Measurements from ENCODE around the gene FZR1.

Gene FZR1

DNA sequence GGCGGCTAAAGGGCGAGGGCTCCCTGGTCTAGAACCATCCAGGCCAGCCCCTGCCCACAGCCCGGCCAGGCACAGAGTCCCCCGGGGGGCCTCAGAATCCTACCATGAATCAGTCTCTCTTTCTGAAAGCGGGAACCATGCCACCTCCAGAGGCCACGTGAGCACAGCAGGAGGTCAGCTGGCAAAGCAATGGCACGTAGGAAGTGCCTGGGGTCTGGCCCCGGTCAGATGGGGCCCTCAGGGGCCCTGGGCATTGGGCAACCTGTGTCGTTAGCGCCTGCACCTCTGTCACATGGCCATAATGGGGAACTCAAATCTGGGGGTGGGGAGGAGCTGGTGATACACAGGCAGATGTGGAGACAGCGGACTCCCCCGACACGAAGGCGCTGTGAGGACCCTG, 42.5 kb downstream of the FZR1 start:
- no peak overlapping the region for H3K4me3 ChIP-seq (ENCODE audit: low read length)
- no peaks in the 10 kb centered on the region for H3K9me3 ChIP-seq (ENCODE audit: control insufficient read depth, low read depth, low read length)
- no peaks in the 10 kb centered on the region for H3K4me1 ChIP-seq (ENCODE audit: control insufficient read depth, low read depth, low read length)
- H3K36me3 ChIP-seq (ENCODE audit: control insufficient read depth, low read depth, low read length) = no peaks in the 10 kb centered on the region
- H3K27me3 ChIP-seq (ENCODE audit: control insufficient read depth, insufficient read depth, low read length) = no peaks in the 10 kb centered on the region
- H3K27ac ChIP-seq (ENCODE audit: low read length) = no peak overlapping the region
- H3K9ac ChIP-seq (ENCODE audit: low read length) = no peak overlapping the region

DNA sequence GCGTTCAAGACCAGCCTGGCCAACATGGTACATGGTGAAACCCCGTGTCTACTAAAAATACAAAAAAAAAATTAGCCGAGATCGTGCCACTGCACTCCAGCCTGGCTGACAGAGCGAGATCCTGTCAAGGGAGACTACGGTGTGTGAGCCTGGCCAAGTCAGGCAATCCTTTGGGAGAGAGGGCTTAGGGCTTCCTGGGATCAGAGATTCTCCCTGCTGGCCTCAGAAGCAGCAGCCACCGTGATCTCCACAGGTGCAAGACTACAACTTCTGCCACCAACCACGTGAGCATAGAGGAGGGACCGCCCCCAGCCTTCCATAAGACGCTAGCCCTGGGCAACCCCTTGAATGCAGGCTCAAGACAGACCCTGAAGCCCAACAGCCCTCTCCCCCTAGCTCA, 43.7 kb downstream of the FZR1 start:
- Histone ChIP-seq H3K27ac (ENCODE audit: low read length) (no peak overlapping the region), H3K9me3 (ENCODE audit: control insufficient read depth, low read depth, low read length) (no peaks in the 10 kb centered on the region), H3K4me1 (ENCODE audit: control insufficient read depth, low read depth, low read length) (no peaks in the 10 kb centered on the region), H3K27me3 (ENCODE audit: control insufficient read depth, insufficient read depth, low read length) (no peaks in the 10 kb centered on the region), H3K9ac (ENCODE audit: low read length) (no peak overlapping the region), H3K36me3 (ENCODE audit: control insufficient read depth, low read depth, low read length) (no peaks in the 10 kb centered on the region), H3K4me3 (ENCODE audit: low read length) (no peak overlapping the region)

DNA sequence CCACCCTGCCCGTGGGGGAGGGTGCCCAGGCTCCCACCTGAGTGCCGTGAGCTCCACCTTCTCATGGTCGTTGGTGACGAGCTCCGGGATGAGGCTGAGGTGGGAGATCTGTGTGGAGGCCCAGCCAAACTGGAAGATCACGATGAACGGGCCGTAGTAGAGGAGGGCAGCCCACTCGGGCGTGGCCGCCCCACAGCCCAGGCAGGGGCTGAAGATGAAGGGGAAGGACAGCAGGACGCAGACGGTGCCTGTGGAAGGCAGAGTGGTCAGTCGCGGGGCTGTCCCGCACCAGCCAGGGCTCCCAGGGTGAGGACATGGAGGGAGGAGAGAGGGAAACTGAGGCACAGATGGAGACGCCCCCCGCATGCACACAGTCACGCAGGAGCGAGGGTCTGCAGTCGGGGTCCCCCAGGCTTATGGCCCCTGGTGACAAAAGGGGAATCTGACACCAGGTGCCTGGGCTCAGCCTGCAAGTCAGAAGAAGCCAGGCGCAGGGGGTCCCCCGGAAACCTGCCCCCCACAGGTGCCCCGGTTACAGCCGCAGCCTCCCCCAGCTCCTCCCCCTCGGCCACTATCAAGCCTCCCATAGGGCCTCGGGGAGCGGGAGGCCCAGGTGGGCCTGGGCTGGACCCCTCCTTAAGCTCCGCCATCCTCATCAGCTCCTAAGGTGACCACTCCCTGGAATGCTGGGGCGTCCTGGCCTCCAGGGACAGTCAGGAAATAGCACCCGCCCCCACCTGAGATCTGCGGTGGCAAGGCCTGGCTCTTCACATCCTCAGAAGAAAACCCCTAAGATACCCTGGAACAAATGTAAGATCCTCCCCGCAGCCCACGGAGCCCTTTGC, 45.1 kb downstream of the FZR1 start:
- no peak overlapping the region for H3K9ac ChIP-seq (ENCODE audit: low read length)
- H3K27me3 ChIP-seq (ENCODE audit: control insufficient read depth, insufficient read depth, low read length) = no peaks in the 10 kb centered on the region
- H3K4me1 ChIP-seq (ENCODE audit: control insufficient read depth, low read depth, low read length) = no peaks in the 10 kb centered on the region
- no peaks in the 10 kb centered on the region for H3K36me3 ChIP-seq (ENCODE audit: control insufficient read depth, low read depth, low read length)
- no peak overlapping the region for H3K27ac ChIP-seq (ENCODE audit: low read length)
- no peaks in the 10 kb centered on the region for H3K9me3 ChIP-seq (ENCODE audit: control insufficient read depth, low read depth, low read length)
- no peak overlapping the region for H3K4me3 ChIP-seq (ENCODE audit: low read length)

DNA sequence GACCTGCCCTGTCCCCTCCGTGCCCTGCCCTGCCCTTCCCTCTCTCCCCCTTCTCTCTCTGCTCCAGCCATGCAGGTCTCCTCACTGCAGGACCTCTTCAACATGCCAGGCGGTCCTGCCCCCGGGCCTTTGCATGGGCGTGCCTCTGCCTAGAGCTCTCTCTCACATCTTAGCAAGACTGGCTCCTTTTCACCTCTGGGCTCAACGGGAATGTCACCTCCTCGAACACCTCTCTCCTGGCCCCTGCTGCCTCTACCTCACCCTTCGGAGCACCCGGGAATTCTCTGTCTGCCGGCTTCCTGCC, 45.6 kb downstream of the FZR1 start:
- Histone ChIP-seq H3K9ac (ENCODE audit: low read length) (no peak overlapping the region), H3K27me3 (ENCODE audit: control insufficient read depth, insufficient read depth, low read length) (peaks cover 5% of the 10 kb centered on the region), H3K36me3 (ENCODE audit: control insufficient read depth, low read depth, low read length) (no peaks in the 10 kb centered on the region), H3K27ac (ENCODE audit: low read length) (no peak overlapping the region), H3K9me3 (ENCODE audit: control insufficient read depth, low read depth, low read length) (no peaks in the 10 kb centered on the region), H3K4me1 (ENCODE audit: control insufficient read depth, low read depth, low read length) (no peaks in the 10 kb centered on the region), H3K4me3 (ENCODE audit: low read length) (no peak overlapping the region)

DNA sequence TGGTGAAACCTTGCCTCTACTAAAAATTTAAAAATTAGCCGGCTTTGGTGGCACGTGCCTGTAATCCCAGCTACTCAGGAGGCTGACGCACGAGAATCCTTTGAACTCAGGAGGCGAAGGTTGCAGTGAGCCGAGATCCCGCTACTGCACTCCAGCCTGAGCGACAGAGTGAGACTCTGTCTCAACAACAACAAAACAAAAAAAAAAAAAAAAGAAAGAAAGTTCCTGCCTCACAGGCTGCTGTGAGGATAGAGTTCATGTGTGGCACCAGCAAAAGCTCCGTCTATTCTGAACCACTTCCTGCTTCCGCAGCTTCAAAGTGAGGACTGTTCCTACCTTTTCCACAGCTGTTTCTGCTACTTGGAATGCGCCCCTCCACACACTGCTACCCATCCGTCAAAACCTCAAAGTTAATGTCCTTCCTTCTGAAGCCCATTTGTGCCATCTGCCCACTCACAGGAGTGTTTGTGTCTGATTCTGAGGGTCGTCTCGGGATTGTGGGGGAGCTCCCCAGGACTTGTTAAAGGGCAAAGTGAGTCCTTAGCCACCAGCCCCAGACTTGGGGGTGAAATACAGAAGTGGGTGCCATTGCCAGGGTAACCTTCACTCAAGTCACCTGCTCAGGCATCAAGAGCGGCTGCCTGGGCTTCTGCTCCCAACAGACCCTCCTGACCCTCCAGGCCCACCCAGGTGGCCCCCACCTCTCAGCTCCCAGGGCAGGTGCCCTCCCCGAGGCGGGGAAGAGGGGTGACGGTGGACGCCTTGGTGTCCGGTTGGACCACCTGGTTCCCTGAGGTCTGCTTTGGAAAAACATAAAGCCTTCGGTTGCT, 48.4 kb downstream of the FZR1 start:
- Histone ChIP-seq H3K4me1 (ENCODE audit: control insufficient read depth, low read depth, low read length) (no peaks in the 10 kb centered on the region), H3K9ac (ENCODE audit: low read length) (no peak overlapping the region), H3K27me3 (ENCODE audit: control insufficient read depth, insufficient read depth, low read length) (peaks cover 5% of the 10 kb centered on the region), H3K9me3 (ENCODE audit: control insufficient read depth, low read depth, low read length) (no peaks in the 10 kb centered on the region), H3K36me3 (ENCODE audit: control insufficient read depth, low read depth, low read length) (no peaks in the 10 kb centered on the region), H3K27ac (ENCODE audit: low read length) (no peak overlapping the region), H3K4me3 (ENCODE audit: low read length) (no peak overlapping the region)

DNA sequence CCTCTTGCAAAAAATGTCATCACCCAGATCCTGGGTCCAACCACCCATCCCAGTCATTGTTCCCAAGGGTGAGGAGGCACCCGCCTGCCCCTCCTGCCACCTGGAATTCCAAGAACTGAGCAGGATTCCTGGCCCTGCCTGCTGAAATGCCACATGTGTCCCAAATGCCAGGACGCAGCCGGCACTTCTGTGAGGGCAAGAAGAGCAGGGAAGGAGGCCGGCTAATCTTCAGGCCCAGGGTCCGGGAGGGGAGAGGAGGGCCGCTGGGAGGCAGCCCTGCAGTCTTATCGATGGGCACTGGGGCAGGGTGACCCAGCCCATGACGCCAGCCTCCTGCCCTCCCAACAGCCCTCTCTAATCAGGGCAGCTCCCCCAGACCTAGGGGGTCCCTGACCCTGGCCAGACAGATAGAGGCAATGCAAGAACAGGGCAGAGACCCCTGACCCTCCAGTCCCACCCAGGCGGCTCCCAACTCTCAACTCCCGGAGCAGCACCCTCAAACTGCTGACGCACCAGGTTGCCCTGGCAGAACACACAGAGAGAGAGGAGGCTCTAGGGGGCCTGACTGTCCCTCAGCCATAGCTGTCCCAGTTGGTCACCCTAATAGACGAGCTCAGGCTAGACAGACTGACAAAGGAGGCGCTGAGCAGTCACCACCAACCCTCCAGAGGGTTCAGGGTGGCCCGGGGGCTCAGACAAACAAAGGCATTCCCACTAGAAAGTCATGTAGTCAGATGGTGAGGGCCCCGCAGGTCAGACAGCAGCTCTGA, 49.7 kb downstream of the FZR1 start:
- Histone ChIP-seq H3K27ac (ENCODE audit: low read length) (no peak overlapping the region), H3K9me3 (ENCODE audit: control insufficient read depth, low read depth, low read length) (no peaks in the 10 kb centered on the region), H3K4me3 (ENCODE audit: low read length) (no peak overlapping the region), H3K36me3 (ENCODE audit: control insufficient read depth, low read depth, low read length) (no peaks in the 10 kb centered on the region), H3K27me3 (ENCODE audit: control insufficient read depth, insufficient read depth, low read length) (peaks cover 5% of the 10 kb centered on the region), H3K4me1 (ENCODE audit: control insufficient read depth, low read depth, low read length) (no peaks in the 10 kb centered on the region), H3K9ac (ENCODE audit: low read length) (no peak overlapping the region)

DNA sequence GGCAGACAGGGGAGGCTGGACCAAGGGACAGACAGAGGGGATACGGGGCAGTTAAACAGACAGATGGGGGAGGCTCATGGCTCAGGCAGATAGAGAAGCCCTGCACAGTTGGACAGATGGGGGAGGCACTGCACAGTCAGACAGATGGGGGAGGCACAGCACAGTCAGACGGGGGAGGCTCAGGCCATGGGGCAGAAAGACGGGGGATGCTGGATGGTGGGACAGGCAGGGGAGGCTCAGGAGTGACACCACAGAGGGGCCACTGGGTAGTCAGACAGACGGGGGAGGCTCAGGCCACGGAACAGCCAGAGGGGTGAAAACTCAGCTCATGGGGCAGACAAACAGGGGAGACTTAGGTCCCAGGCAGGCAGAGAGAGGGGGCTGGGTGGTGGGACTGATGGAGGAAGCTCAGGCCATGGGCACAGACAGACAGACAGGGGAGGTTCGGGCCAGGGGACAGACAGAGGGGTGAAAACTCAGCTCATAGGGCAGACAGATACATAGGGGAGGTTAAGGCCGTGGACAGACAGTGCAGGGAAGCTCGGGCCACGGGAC, 50.4 kb downstream of the FZR1 start:
- Histone ChIP-seq H3K4me3 (ENCODE audit: low read length) (peak overlapping the region; percentile 69), H3K4me1 (ENCODE audit: control insufficient read depth, low read depth, low read length) (no peaks in the 10 kb centered on the region), H3K9ac (ENCODE audit: low read length) (no peak overlapping the region), H3K36me3 (ENCODE audit: control insufficient read depth, low read depth, low read length) (no peaks in the 10 kb centered on the region), H3K27ac (ENCODE audit: low read length) (no peak overlapping the region), H3K9me3 (ENCODE audit: control insufficient read depth, low read depth, low read length) (no peaks in the 10 kb centered on the region), H3K27me3 (ENCODE audit: control insufficient read depth, insufficient read depth, low read length) (peaks cover 5% of the 10 kb centered on the region)

DNA sequence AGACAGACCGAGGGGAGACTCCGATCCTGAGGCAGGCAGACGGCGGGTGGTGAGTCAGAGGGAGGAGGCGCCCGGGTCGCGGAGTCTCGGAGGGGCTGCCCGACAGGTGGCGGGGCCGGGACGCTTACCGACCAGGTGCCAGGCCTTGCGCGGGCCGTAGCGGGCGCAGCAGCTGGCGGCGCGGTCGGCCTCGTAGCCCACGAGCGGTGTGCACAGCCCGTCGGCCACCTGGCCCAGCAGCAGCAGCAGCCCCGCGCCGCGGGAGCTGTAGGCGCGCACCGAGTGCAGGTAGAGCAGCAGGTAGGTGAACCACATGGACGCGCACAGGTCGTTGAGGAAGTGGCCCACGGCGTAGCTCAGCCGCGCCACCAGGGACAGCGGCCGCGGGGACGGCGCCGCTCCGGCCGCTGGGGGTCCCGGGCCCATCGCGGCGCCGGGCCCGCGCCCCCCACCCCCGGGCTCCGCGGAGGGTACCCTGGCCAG, 50.9 kb downstream of the FZR1 start:
- H3K36me3 ChIP-seq (ENCODE audit: control insufficient read depth, low read depth, low read length) = no peaks in the 10 kb centered on the region
- no peak overlapping the region for H3K27ac ChIP-seq (ENCODE audit: low read length)
- peaks cover 5% of the 10 kb centered on the region for H3K27me3 ChIP-seq (ENCODE audit: control insufficient read depth, insufficient read depth, low read length)
- H3K4me3 ChIP-seq (ENCODE audit: low read length) = peak overlapping the region; percentile 69
- no peak overlapping the region for H3K9ac ChIP-seq (ENCODE audit: low read length)
- H3K9me3 ChIP-seq (ENCODE audit: control insufficient read depth, low read depth, low read length) = no peaks in the 10 kb centered on the region
- no peaks in the 10 kb centered on the region for H3K4me1 ChIP-seq (ENCODE audit: control insufficient read depth, low read depth, low read length)

DNA sequence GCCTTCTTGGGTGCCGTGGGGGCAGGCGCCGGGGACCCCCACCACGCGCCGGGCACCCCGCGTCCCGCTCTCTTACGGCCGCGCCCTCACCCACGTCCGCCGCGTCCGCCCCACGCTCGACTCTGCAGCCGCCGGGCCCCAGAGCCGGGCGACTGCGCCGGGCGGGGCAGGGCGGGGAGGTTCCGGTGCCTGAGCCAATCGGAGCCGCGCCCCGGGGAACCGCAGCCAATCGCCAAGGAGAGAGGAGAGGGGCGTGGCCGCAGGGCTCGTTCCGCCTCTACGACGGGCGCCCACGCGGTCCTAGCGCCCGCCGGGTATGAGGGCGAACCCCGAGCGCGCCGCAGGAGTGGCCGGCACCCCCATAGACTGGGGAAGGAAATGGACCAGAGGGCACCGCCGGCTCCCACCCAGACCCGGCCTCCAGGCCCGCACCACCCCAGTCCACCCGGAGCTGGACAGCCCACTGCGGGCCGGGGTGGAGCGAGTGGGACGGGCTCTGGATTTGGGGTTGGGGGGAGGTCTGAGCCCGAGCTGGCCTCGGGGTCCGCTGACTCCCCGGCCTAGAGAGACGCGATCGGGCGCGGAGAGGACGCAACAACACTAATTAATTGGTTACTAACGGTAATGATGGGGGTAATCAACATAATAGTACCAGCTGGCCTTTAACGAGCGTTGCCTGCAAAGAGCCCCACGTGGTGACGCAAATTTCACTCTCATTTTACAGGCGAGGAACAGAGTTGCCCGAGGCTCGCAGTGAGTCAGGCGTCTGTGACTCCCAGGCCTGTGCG, 51.5 kb downstream of the FZR1 start, which contains the start of gene MFSD12:
MFSD12 (minus strand) TSS at position 126 of the 788 bp plus-strand sequence. CDS start 183 bp downstream, outside the sequence.
- Histone ChIP-seq H3K27me3 (ENCODE audit: control insufficient read depth, insufficient read depth, low read length) (peaks cover 5% of the 10 kb centered on the region), H3K4me3 (ENCODE audit: low read length) (peak within 1 kb of the TSS; percentile 69), H3K36me3 (ENCODE audit: control insufficient read depth, low read depth, low read length) (no peaks in the 10 kb centered on the region), H3K9ac (ENCODE audit: low read length) (peak within 1 kb of the TSS; percentile 17), H3K27ac (ENCODE audit: low read length) (no peak within 1 kb of the TSS), H3K9me3 (ENCODE audit: control insufficient read depth, low read depth, low read length) (no peaks in the 10 kb centered on the region), H3K4me1 (ENCODE audit: control insufficient read depth, low read depth, low read length) (no peaks in the 10 kb centered on the region)

DNA sequence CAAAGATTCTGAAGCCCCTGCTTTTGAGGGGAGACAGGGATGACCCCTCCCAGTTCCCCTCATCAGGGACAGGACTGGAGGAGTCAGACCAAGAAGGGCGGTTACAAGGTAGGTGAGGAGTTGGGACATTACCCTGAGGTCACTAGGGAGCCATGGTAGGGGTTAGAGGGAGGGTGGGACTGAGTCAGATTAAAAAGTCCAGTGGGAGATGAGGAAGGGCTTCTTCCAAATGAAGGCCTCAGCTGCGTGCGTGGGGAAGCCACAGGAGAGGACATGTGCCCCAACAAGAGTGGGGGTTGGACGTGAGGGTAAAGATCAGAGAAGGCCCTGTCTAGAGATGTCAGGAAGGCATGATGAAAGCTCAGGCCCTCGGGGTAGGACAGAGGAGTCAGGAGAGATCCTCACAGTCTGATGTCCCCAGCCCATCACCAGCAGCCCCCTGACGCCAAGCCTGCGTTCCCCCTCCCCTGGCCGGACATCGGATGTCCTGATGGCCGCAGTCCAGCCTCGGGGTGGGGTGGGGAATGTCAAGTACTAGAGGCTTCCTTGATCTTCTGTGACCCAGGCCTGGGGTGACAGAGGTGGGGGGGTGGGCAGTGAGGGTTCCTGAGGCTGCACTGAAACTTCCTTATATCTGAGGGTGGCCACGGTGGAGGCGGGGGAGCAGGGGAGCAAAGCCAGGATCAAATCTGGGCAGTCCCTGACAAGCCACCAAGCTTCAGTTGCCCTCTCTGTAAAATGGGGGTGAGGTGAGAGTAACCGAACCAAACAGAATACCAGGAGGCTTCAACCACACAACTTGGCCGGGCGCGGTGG, 57.8 kb downstream of the FZR1 start:
- Histone ChIP-seq H3K4me3 (ENCODE audit: low read length) (no peak overlapping the region), H3K27me3 (ENCODE audit: control insufficient read depth, insufficient read depth, low read length) (no peaks in the 10 kb centered on the region), H3K9ac (ENCODE audit: low read length) (no peak overlapping the region), H3K36me3 (ENCODE audit: control insufficient read depth, low read depth, low read length) (no peaks in the 10 kb centered on the region), H3K4me1 (ENCODE audit: control insufficient read depth, low read depth, low read length) (no peaks in the 10 kb centered on the region), H3K27ac (ENCODE audit: low read length) (no peak overlapping the region), H3K9me3 (ENCODE audit: control insufficient read depth, low read depth, low read length) (no peaks in the 10 kb centered on the region)
